GM21423 (cell line): ENCODE measurements around the gene CPED1.
"Not testable (repeated sequence)": the region's sequence is repeated elsewhere in the genome, so short reads cannot be mapped to it uniquely, and the experiment has no call there.

ENCODE experiments used
- ATAC-seq: cut with Tn5 transposase; IDR thresholded peaks from one replicate; pipeline ENCODE4 v1.9.1; 2021; ENCODE audit warnings: mild to moderate bottlenecking, moderate library complexity; ENCODE audit not compliant: unreplicated experiment

Gene CPED1

GRCh38 chr7:121301446-121302213 is 313.1 kb downstream of the CPED1 start:
- no peak for ATAC-seq

GRCh38 chr7:121302214-121302745 is 313.8 kb downstream of the CPED1 start:
- peak; percentile 90 for ATAC-seq

GRCh38 chr7:121303422-121304101 is 315.1 kb downstream of the CPED1 start:
- ATAC-seq = no peak

GRCh38 chr7:121304102-121304658 is 315.7 kb downstream of the CPED1 start:
- no peak for ATAC-seq

GRCh38 chr7:121305109-121305508 is 316.6 kb downstream of the CPED1 start:
- no peak for ATAC-seq

- no peak for ATAC-seq
Observed at GRCh38 chr7:121306565-121306964, 318.1 kb downstream of the CPED1 start.

- ATAC-seq = no peak
Observed at GRCh38 chr7:121307021-121307574, 318.6 kb downstream of the CPED1 start.

GRCh38 chr7:121313220-121313792 is 324.8 kb downstream of the CPED1 start:
- ATAC-seq = no peak

- ATAC-seq = peak; percentile 92
Observed at GRCh38 chr7:121313793-121314676, 325.5 kb downstream of the CPED1 start.

- not testable (repeated sequence) for ATAC-seq
Observed at GRCh38 chr7:121315170-121315569, 326.7 kb downstream of the CPED1 start.

- no peak for ATAC-seq
Observed at GRCh38 chr7:121322460-121322859, 333.9 kb downstream of the CPED1 start.

- no peak for ATAC-seq
Observed at GRCh38 chr7:121323515-121324302, 335.2 kb downstream of the CPED1 start.

GRCh38 chr7:121327671-121328070 is 339.2 kb downstream of the CPED1 start:
- no peak for ATAC-seq

GRCh38 chr7:121328508-121329190 is 340.1 kb downstream of the CPED1 start, which contains the start of gene WNT16:
Gene WNT16 (plus strand): TSS chr7:121329000. CDS start chr7:121329293, 293 bp downstream.
- ATAC-seq = no peak

- ATAC-seq = peak; percentile 52
Observed at GRCh38 chr7:121329191-121330052, 340.9 kb downstream of the CPED1 start.

GRCh38 chr7:121330053-121330833 is 341.7 kb downstream of the CPED1 start:
- ATAC-seq = peak; percentile 19

GRCh38 chr7:121331048-121331447 is 342.5 kb downstream of the CPED1 start:
- ATAC-seq = no peak
